GM21528 (cell line): Measurements from ENCODE around the gene PDXK.

Source experiments
- ATAC-seq: cut with Tn5 transposase; IDR thresholded peaks from one replicate; pipeline ENCODE4 v1.9.1; 2021; ENCODE audit warnings: mild to moderate bottlenecking, moderate library complexity; ENCODE audit not compliant: unreplicated experiment, low FRiP score

The PDXK gene

GRCh38 chr21:43739621-43740435, 20.9 kb downstream of the PDXK start:
- ATAC-seq = no peak

GRCh38 chr21:43740497-43741156, 21.7 kb downstream of the PDXK start:
- no peak for ATAC-seq

- no peak for ATAC-seq
Observed at GRCh38 chr21:43741423-43742096, 22.6 kb downstream of the PDXK start.

GRCh38 chr21:43743947-43744346, 25.0 kb downstream of the PDXK start:
- no peak for ATAC-seq

GRCh38 chr21:43744725-43745124, 25.8 kb downstream of the PDXK start:
- no peak for ATAC-seq

GRCh38 chr21:43745772-43746517, 27.0 kb downstream of the PDXK start:
- no peak for ATAC-seq

- ATAC-seq = no peak
Observed at GRCh38 chr21:43748622-43749021, 29.7 kb downstream of the PDXK start.

- no peak for ATAC-seq
Observed at GRCh38 chr21:43749651-43750262, 30.8 kb downstream of the PDXK start.

- ATAC-seq = no peak
Observed at GRCh38 chr21:43750339-43751033, 31.6 kb downstream of the PDXK start.

GRCh38 chr21:43751955-43752591, 33.1 kb downstream of the PDXK start:
- ATAC-seq = no peak

- no peak for ATAC-seq
Observed at GRCh38 chr21:43752758-43753438, 34.0 kb downstream of the PDXK start.

- ATAC-seq = no peak
Observed at GRCh38 chr21:43753439-43753799, 34.5 kb downstream of the PDXK start.

GRCh38 chr21:43754948-43755781, 36.2 kb downstream of the PDXK start:
- ATAC-seq = no peak

GRCh38 chr21:43755820-43756594, 37.1 kb downstream of the PDXK start:
- ATAC-seq = no peak

- no peak for ATAC-seq
Observed at GRCh38 chr21:43757601-43758000, 38.7 kb downstream of the PDXK start.

- no peak for ATAC-seq
Observed at GRCh38 chr21:43758111-43758641, 39.2 kb downstream of the PDXK start.

GRCh38 chr21:43758811-43759210, 39.9 kb downstream of the PDXK start:
- no peak for ATAC-seq
